ENCODE results near the gene CEP95. TPM values are rescaled to one million over a fixed set of nuclear protein-coding genes. Genes with fewer than 3 reads are reported as not detected.
A peak's percentile ranks its signal among the peaks of the same experiment; 100 is the strongest.

The CEP95 gene
- total and polyA plus RNA-seq, 10 of the 15 experiments (the other 5 are each of a cell fraction or from before 2014, with no cell fraction given) = 17.7 to 54.9 (median 29.6) TPM

- peaks cover 5% of the 10 kb centered on the region; the same call in 1 of the 2 replicates for H3K4me1 ChIP-seq (ENCODE audit: control insufficient read depth, insufficient read depth, low read length)
- H3K9ac ChIP-seq (ENCODE audit: control insufficient read depth, insufficient read depth, low read length) = no peak overlapping the region
- H3K36me3 ChIP-seq (ENCODE audit: control insufficient read depth in 2 of 2, insufficient read depth in 2 of 2, low read length in 1 of 2) = peaks cover 0 to 11% of the 10 kb centered on the region in 2 experiments; a peak in 3 of 4 replicates
- POLR2A ChIA-PET = interaction anchor here (0.6 to 1.6 kb wide), 3 partner anchors 13 to 173 kb away, joined by 3 to 7 read pairs (median 3); partner anchors contain the start of gene CEP95
- RAD21 ChIA-PET (ENCODE audit: unreplicated experiment) = interaction anchor here (0.9 to 9.9 kb wide), 5 partner anchors 13 to 157 kb away, joined by 3 to 174 read pairs (median 6); no protein-coding TSS in a partner anchor
- 77% methylated on average over 6 of the region's 6 CpGs for WGBS (ENCODE audit: insufficient coverage, insufficient replicate concordance, low lambda C conversion rate, missing lambda C conversion rate)
- peaks cover 31% of the 10 kb centered on the region for H3K79me2 ChIP-seq (ENCODE audit: control insufficient read depth, insufficient read depth, low read length)
- CTCF ChIA-PET = interaction anchor here (1.0 to 17.7 kb wide), 12 partner anchors 8 to 173 kb away, joined by 3 to 350 read pairs (median 4); partner anchors contain the start of genes CEP95 and DDX5
- no peaks in the 10 kb centered on the region for H3K9me3 ChIP-seq (replicated peaks; ENCODE audit: control insufficient read depth, insufficient read depth, low read length)
- intact Hi-C loops (cut with micrococcal nuclease; ENCODE audit: unreplicated experiment) = loop anchor here (5.0 kb wide), 2 partner anchors 170 to 185 kb away; no protein-coding TSS in a partner anchor
- no peak for DNase-seq (ENCODE audit: low read depth, low spot score)
- H4K20me1 ChIP-seq (ENCODE audit: control insufficient read depth, insufficient read depth) = no peaks in the 10 kb centered on the region
- H2AFZ ChIP-seq (ENCODE audit: control insufficient read depth, low read depth, low read length) = no peak overlapping the region
- no TSS peak for BruUV-seq (replicated peaks)
- no peak overlapping the region for H3K4me2 ChIP-seq (ENCODE audit: control insufficient read depth, insufficient read depth)
- in situ Hi-C loops (cut with MboI) = loop anchor here (5.0 kb wide), 2 partner anchors 70 to 170 kb away; no protein-coding TSS in a partner anchor
- H3K27ac ChIP-seq (ENCODE audit: control insufficient read depth, insufficient read depth) = no peak overlapping the region
- SMC1A ChIA-PET (ENCODE audit: uncharacterized antibody, unreplicated experiment) = interaction anchor here (0.6 to 4.6 kb wide), 7 partner anchors 10 to 156 kb away, joined by 3 to 121 read pairs (median 4); partner anchors contain the start of genes CEP95 and DDX5
- no peaks in the 10 kb centered on the region for H3K27me3 ChIP-seq (replicated peaks in 1 of 2; ENCODE audit: control insufficient read depth in 2 of 2, insufficient read depth in 2 of 2, low read length in 1 of 2)
- no peak overlapping the region for H3K4me3 ChIP-seq
- TF ChIP-seq POLR2AphosphoS2 (IDR thresholded peaks at IDR 0.05; ENCODE audit: low read depth, low read length) = no peak
- no peak for TF ChIP-seq ELK1 (IDR thresholded peaks at IDR 0.05; ENCODE audit: low read depth, low read length)
- no peak for TF ChIP-seq NR2C1 (IDR thresholded peaks at IDR 0.05)
- 0 out of 2 replicates have a peak, but pooled peaks have one; percentile 32 for TF ChIP-seq JUNB (IDR thresholded peaks at IDR 0.05)
- no peak for TF ChIP-seq SUPT20H (IDR thresholded peaks at IDR 0.05; ENCODE audit: borderline replicate concordance, control insufficient read depth, low read depth, low read length)
- TF ChIP-seq CREM (IDR thresholded peaks at IDR 0.05; ENCODE audit: low read depth) = peak; percentile 84
- TF ChIP-seq CTCF (IDR thresholded peaks at IDR 0.05 in 2 of 3, conservative IDR thresholded peaks at IDR 0.05 in 1 of 3; ENCODE audit: control insufficient read depth in 2 of 3, extremely low read depth in 1 of 3, insufficient read depth in 1 of 3, low read depth in 3 of 3, low read length in 3 of 3) = peak; percentile 17 to 38 (median 32); a peak in 4 of 6 replicates
- peak; percentile 93 for TF ChIP-seq ATF2 (IDR thresholded peaks at IDR 0.05; ENCODE audit: low read length)
- TF ChIP-seq MAX (IDR thresholded peaks at IDR 0.05; ENCODE audit: low read depth, low read length) = no peak
- TF ChIP-seq STAT3 (IDR thresholded peaks at IDR 0.05; ENCODE audit: low read depth, low read length) = no peak
- TF ChIP-seq CEBPB (IDR thresholded peaks at IDR 0.05; ENCODE audit: borderline replicate concordance in 1 of 2, low read depth in 2 of 2, low read length in 2 of 2) = no peak
- no peak for TF ChIP-seq RCOR1 (conservative IDR thresholded peaks at IDR 0.05; ENCODE audit: low read depth, low read length)
- no peak for TF ChIP-seq RB1 (IDR thresholded peaks at IDR 0.05; ENCODE audit: borderline replicate concordance)
- peak; percentile 80 for TF ChIP-seq CREB1 (IDR thresholded peaks at IDR 0.05; ENCODE audit: low read depth)
- peak; percentile 17; the same call in 1 of the 2 replicates for TF ChIP-seq RUNX3 (IDR thresholded peaks at IDR 0.05; ENCODE audit: low read length)
- peak; percentile 97 for TF ChIP-seq ATF7 (IDR thresholded peaks at IDR 0.05; ENCODE audit: low read depth)
- no peak for TF ChIP-seq ZSCAN29 (IDR thresholded peaks at IDR 0.05)
- peak; percentile 49 for FAIRE-seq
- no peak for ATAC-seq
These were observed 14.2 kb upstream of the CEP95 start for GRCh38 chr17:64492481-64493109.

Data from GM12878 (cell line).